Activated CD4-positive, alpha-beta T cell treated with anti-CD3 and anti-CD28 coated beads for 36 hours (primary cell): ENCODE data around the gene CHST11. TPM values are rescaled to one million over a fixed set of nuclear protein-coding genes. Genes with fewer than 3 reads are reported as not detected.
A peak's percentile ranks its signal among the peaks of the same experiment; 100 is the strongest.

Experiments
- ATAC-seq: fragments of 200-7000 bp; cut with Tn5 transposase; one replicate; pipeline ENCODE4 v1.10.0; 2021; ENCODE audit warnings: mild to moderate bottlenecking, moderate library complexity
- CTCF ChIA-PET: fragments of 350-600 bp; sonication (Branson Sonifier 250); formaldehyde crosslinking; loops from one replicate; lab custom pipeline; 2021; ENCODE audit warnings: antibody characterized with exemption; lab: Charles Lee
- POLR2A ChIA-PET: fragments of 350-600 bp; sonication (Branson Sonifier 250); formaldehyde crosslinking; loops from one replicate; lab custom pipeline; 2021; ENCODE audit warnings: antibody characterized with exemption, inconsistent platforms; lab: Charles Lee
- DNase-seq: peaks from one replicate; pipeline ENCODE4 v3.0.0-alpha.2; 2020
- H3K27ac Mint-ChIP-seq: one replicate; pipeline ENCODE4 v1.8.0; 2021; ENCODE audit warnings: mixed read lengths
- H3K27me3 Mint-ChIP-seq: one replicate; pipeline ENCODE4 v1.8.0; 2021; ENCODE audit warnings: mixed read lengths
- H3K36me3 Mint-ChIP-seq: one replicate; pipeline ENCODE4 v1.8.0; 2021; ENCODE audit warnings: low read depth, mixed read lengths
- H3K4me1 Mint-ChIP-seq: one replicate; pipeline ENCODE4 v1.8.0; 2021; ENCODE audit warnings: mixed read lengths
- H3K4me3 Mint-ChIP-seq: one replicate; pipeline ENCODE4 v1.8.0; 2021; ENCODE audit warnings: mild to moderate bottlenecking, moderate library complexity, mixed read lengths
- H3K9me3 Mint-ChIP-seq: one replicate; pipeline ENCODE4 v1.8.0; 2021; ENCODE audit warnings: low read depth, mixed read lengths
- intact Hi-C, 2 experiments: fragments of 100-400 bp; cut with DNase I in 1 of 2; cut with micrococcal nuclease in 1 of 2; formaldehyde crosslinking; loops; one replicate each; pipeline versions ENCODE4 v1.14.2 to v1.15.1; 2022 to 2024; cut with DNase I, micrococcal nuclease
- total RNA-seq, 2 experiments: library from RNA; stranded (reverse); gene quantifications; one replicate each; pipeline ENCODE4 v1.2.3, GENCODE V29; 2021

CHST11 gene
- total RNA-seq, 2 experiments from 2014 or later = 33.3 to 33.6 TPM

DNA sequence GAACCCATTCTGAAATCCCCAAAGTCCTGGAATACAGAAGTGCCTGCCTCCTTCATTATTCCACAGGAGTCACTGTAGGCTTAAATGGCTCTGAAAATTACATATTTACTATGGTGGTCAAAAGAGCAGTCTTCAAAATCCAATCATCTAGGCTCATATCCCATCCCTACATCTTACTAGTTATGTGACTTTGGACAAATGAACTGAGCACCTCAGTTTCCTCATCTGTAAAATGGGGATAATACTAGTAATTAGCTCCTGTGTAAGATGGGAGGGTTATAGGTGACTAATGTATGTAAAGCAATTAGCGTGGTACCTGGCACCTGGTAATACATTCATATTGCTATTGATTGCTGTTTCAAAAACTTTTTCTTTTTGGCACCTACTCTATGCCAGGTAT, 243.6 kb downstream of the CHST11 start:
- CTCF ChIA-PET = interaction anchor here (1.0 to 2.6 kb wide), 2 partner anchors 10 to 319 kb away, joined by 3 to 9 read pairs; no protein-coding TSS in a partner anchor
- Mint-ChIP-seq H3K36me3 (peaks cover 9% of the 10 kb centered on the region), H3K27ac (no peak overlapping the region), H3K4me3 (no peak overlapping the region), H3K9me3 (no peaks in the 10 kb centered on the region), H3K4me1 (peaks cover 46% of the 10 kb centered on the region), H3K27me3 (no peaks in the 10 kb centered on the region)
- ATAC-seq (no peak), DNase-seq (no peak)
- intact Hi-C loops = no loop called here
- POLR2A ChIA-PET = interaction anchor here (0.5 kb wide), 1 partner anchor 241 kb away, joined by 12 read pairs; no protein-coding TSS in a partner anchor

DNA sequence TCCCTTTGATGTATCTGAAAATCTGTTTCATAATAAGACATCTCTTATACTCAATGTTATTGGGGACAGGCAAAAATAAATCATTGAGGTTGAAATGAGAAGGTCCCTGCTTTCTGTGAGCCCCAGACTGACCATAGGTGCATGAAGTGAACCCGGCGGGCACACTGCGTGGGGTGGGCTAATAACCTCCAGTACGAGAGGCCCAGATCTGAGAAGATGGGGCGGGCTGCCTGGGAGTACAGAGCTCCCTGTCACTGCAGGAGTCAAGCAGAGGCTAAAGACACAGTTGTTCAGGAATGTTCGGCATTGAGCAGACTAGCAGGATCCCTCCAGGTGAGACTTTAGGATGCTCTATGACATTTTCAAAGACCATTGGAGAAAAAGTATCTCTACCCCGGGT, 244.6 kb downstream of the CHST11 start:
- H3K27me3 Mint-ChIP-seq = no peaks in the 10 kb centered on the region
- CTCF ChIA-PET = no interaction called here
- POLR2A ChIA-PET = no interaction called here
- intact Hi-C loops = no loop called here
- H3K4me1 Mint-ChIP-seq = peaks cover 38% of the 10 kb centered on the region
- DNase-seq (no peak), ATAC-seq (no peak)
- H3K4me3 Mint-ChIP-seq = no peak overlapping the region
- H3K27ac Mint-ChIP-seq = no peak overlapping the region
- no peaks in the 10 kb centered on the region for H3K9me3 Mint-ChIP-seq
- H3K36me3 Mint-ChIP-seq = peaks cover 5% of the 10 kb centered on the region

DNA sequence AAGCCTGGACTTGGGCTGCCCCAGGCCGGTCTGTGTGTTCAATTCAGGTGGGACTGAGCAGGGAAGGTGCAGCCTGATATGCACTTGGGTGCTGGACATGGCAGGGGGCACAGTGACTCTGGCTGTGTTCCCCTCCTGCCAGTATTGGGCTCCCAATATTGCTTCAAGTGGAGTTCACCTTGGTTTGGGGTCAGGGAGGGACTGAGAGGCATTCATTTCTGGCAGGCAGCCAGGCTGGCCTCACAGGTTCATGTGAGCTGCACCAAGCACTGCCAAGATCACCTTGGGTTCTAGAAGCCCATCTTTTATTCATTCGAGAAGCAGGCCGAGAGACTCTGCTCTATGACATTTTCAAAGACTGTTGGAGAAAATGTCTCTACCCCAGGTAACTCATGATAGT, 245.0 kb downstream of the CHST11 start:
- CTCF ChIA-PET = interaction anchor here (1.2 kb wide), 1 partner anchor 9 kb away, joined by 3 read pairs; no protein-coding TSS in a partner anchor
- POLR2A ChIA-PET = no interaction called here
- H3K36me3 Mint-ChIP-seq = peaks cover 5% of the 10 kb centered on the region
- no peaks in the 10 kb centered on the region for H3K27me3 Mint-ChIP-seq
- H3K4me3 Mint-ChIP-seq = no peak overlapping the region
- ATAC-seq (no peak), DNase-seq (no peak)
- intact Hi-C loops = no loop called here
- H3K4me1 Mint-ChIP-seq = peaks cover 40% of the 10 kb centered on the region
- H3K27ac Mint-ChIP-seq = no peak overlapping the region
- no peaks in the 10 kb centered on the region for H3K9me3 Mint-ChIP-seq

DNA sequence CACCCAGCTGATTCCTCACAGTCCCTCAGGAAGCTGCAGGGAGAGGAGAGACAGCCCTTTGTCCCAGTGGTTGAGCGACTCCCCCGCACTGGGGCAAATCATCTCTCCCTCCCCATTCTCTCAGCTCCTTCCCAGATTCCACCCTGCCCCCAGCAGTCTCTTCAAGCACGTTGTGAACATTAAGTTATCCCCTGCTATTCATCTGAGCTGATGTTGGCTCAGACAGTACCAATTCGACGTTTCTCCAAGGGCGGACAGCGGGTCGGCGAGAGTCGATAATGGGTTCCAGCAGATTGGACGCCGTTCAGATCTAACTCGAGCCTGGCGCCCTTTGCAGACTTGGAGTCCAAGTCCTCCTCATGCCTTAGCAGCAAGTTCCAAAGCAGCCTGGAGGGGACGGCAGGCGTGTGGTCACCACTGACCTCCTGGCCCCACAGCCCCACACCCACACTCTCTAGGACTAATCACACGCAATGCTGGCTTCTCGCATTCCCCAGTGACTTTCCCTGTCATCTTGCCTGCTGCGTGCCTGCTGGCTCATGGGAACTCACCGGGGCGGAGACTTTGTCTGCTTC, 245.9 kb downstream of the CHST11 start:
- ChIA-PET CTCF (interaction anchor here (1.2 kb wide), 1 partner anchor 8 kb away, joined by 3 read pairs; no protein-coding TSS in a partner anchor), POLR2A (no interaction called here)
- DNase-seq (no peak), ATAC-seq (no peak)
- Mint-ChIP-seq H3K9me3 (no peaks in the 10 kb centered on the region), H3K36me3 (peaks cover 3% of the 10 kb centered on the region), H3K27me3 (no peaks in the 10 kb centered on the region), H3K4me1 (peaks cover 42% of the 10 kb centered on the region), H3K27ac (no peak overlapping the region), H3K4me3 (no peak overlapping the region)
- intact Hi-C loops = no loop called here

DNA sequence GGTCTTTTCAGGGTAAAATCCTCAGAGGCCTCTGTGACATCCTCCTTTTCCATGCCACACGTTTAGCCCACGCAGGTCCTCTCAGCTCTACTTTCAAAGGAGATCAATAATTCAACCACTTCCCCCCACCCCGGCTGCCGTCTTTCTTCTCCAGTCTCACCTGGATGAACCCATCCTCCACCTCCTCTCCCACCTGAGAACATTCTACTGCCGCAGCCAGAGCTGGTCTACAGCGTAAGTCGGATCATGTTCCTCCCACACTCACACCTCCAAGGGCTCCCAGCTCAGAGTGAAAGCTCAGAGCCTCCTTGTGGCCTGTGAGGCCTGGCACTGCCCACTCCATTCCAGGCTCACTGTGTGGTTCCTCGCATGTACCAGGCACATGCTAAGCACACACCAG, 246.6 kb downstream of the CHST11 start:
- ChIA-PET CTCF (no interaction called here), POLR2A (no interaction called here)
- no peaks in the 10 kb centered on the region for H3K27me3 Mint-ChIP-seq
- no peak overlapping the region for H3K27ac Mint-ChIP-seq
- intact Hi-C loops = no loop called here
- no peak overlapping the region for H3K4me3 Mint-ChIP-seq
- H3K36me3 Mint-ChIP-seq = peaks cover 3% of the 10 kb centered on the region
- DNase-seq (no peak), ATAC-seq (no peak)
- peaks cover 41% of the 10 kb centered on the region for H3K4me1 Mint-ChIP-seq
- H3K9me3 Mint-ChIP-seq = no peaks in the 10 kb centered on the region

DNA sequence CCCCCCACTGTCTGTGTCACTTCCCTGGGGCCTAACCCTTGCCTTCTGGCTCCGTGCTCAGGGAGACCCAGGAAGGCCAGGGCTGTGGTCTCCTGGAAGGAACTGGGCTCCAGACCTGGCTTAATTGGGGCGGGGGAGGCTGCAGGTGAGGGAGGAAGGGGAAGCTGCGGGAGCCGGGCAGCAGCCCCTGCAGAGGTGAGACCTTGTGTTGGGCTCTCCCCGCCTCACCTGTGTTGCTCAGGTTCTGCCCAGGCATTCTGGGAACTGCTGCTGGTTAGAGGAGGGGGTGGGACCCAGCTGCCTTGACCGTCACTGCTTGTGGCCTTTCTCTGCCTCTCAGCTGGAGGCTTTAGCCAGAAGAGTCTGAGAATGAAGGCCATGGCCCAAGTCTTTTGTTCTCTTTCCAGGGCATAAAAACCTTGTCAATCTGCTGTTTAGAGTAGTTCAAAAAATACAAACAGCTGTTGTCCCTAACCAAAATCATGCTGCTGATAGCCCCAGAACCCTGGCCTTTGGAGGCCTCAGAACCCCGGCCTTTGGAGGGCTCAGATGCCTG, 247.6 kb downstream of the CHST11 start:
- Mint-ChIP-seq H3K4me3 (no peak overlapping the region), H3K27ac (no peak overlapping the region), H3K27me3 (no peaks in the 10 kb centered on the region), H3K36me3 (peaks cover 3% of the 10 kb centered on the region), H3K4me1 (peaks cover 45% of the 10 kb centered on the region), H3K9me3 (no peaks in the 10 kb centered on the region)
- DNase-seq (no peak), ATAC-seq (no peak)
- CTCF ChIA-PET = no interaction called here
- POLR2A ChIA-PET = no interaction called here
- intact Hi-C loops = no loop called here

DNA sequence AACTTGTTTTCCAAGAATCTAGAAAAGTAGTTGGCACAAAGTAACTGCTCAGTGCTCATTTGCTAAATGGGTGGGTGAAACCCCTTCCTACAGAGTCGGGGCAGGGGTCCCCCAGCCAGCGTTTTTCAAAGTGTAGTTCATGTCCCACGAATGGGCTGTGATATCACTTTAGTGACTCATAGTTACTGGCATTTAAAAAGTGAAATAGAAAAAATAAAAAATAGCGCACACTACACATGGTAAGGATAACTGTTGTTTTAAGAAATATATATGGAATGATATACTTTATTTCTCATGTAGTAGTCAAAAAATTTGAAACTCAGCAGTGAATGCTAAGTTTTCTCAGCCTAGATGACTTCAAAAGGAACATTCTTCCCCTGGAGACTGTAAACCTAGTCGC, 250.4 kb downstream of the CHST11 start:
- ATAC-seq (peak; percentile 37), DNase-seq (no peak)
- CTCF ChIA-PET = no interaction called here
- Mint-ChIP-seq H3K4me3 (no peak overlapping the region), H3K36me3 (peaks cover 3% of the 10 kb centered on the region), H3K9me3 (no peaks in the 10 kb centered on the region), H3K27ac (peak overlapping the region; percentile 30), H3K27me3 (no peaks in the 10 kb centered on the region), H3K4me1 (peaks cover 45% of the 10 kb centered on the region)
- intact Hi-C loops = no loop called here
- POLR2A ChIA-PET = no interaction called here

DNA sequence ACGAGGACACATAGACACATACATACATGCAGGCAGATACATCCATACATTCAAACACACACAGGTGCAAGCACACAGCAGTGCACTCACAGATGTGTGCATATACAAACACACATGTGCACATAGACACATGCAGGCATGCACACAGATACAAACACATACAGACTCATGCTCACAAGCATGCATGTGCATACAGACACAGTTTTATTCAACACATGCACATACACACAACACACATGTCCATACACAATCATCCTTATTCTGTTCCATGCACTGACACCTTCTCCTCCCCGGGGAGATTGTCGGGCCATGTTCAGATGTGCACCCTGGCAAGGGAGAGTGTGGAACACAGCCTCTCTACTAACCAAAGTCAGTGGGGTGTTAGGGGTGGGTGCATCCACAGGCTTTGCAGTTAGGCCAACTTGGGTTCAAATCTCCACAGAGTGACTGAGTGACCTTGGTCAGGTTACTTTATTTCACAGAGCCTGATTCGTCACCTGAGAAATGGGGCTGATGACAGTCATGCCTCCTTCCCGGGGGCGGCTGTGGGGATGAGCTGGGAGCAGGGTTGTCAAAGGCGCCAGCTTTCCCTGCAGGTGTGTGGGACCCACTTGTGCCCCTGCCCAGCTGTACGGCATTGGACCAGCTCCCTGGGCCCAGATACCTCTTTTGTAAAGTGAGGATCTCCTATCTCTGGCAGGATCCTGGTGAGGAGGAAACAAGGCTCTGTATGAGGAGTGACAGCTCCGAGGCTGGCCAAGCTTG, 251.2 kb downstream of the CHST11 start:
- CTCF ChIA-PET = no interaction called here

DNA sequence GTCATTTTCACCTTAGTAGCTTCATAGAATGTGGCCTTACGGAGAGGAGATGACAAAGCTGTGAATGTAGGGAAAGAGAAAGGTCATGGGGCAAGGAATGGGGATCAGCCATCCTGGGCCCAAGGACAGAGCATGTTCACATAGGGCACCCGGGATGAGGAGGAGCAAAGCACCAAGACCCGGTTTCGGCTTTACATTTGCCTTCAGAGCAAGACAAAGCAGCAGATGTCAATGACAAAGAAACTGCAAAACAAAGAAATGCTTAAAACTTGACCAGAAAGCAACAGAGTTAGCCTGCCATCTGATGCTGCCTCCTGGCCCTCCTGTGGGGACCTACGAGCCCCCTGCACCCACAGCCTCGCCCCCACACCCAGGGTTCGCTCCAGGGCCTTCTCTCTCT, 252.1 kb downstream of the CHST11 start:
- no peak for ATAC-seq
- H3K36me3 Mint-ChIP-seq = no peaks in the 10 kb centered on the region
- intact Hi-C loops = no loop called here
- peaks cover 39% of the 10 kb centered on the region for H3K4me1 Mint-ChIP-seq
- DNase-seq = no peak
- H3K9me3 Mint-ChIP-seq = no peaks in the 10 kb centered on the region
- H3K27ac Mint-ChIP-seq = no peak overlapping the region
- ChIA-PET POLR2A (no interaction called here), CTCF (no interaction called here)
- H3K4me3 Mint-ChIP-seq = no peak overlapping the region
- H3K27me3 Mint-ChIP-seq = no peaks in the 10 kb centered on the region

More for the DNA sequence above, 251.2 kb downstream of the CHST11 start:
- Mint-ChIP-seq H3K4me3 (no peak overlapping the region), H3K27ac (peak overlapping the region; percentile 12), H3K27me3 (no peaks in the 10 kb centered on the region), H3K36me3 (no peaks in the 10 kb centered on the region), H3K4me1 (peaks cover 44% of the 10 kb centered on the region), H3K9me3 (no peaks in the 10 kb centered on the region)
- no peak for ATAC-seq
- intact Hi-C loops = no loop called here
- DNase-seq = no peak
- POLR2A ChIA-PET = no interaction called here

DNA sequence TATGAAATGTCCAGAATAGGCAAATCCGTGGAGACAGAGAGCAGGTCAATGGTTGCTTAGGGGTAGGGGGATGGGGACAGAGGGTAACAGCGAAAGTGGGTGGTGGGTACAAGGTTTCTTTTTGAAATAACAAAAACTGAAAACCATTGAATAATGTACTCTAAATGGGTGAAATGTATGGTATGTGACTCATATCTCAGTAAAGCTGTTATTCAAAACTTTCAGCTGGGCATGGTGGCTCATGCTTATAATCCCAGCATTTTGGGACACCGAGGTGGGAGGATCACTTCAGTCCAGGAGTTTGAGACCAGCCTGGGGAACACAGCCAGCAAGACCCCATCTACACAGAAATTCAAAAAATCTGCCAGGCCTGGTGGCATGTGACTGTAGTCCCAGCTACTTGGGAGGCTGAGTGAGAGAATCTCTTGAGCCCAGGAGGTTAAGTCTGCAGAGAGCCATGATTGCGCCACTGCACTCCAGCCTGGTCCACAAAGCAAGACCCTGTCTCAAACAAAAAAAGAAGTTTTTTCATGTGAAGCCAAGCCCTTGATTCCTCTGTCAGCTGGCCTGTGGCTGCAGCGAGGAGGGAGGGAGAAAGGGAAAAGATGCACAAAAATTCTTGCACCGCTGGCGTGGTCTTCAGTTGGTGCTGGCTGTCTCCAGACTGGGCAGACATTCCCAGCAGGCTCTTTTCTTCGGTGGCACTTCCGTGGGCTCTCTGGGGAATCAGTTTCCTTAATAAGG, 253.1 kb downstream of the CHST11 start:
- Mint-ChIP-seq H3K4me1 (peaks cover 39% of the 10 kb centered on the region), H3K27ac (no peak overlapping the region), H3K36me3 (no peaks in the 10 kb centered on the region), H3K9me3 (no peaks in the 10 kb centered on the region), H3K4me3 (no peak overlapping the region), H3K27me3 (no peaks in the 10 kb centered on the region)
- CTCF ChIA-PET = interaction anchor here (0.6 to 1.7 kb wide), 6 partner anchors 8 to 992 kb away, joined by 3 to 7 read pairs (median 3); no protein-coding TSS in a partner anchor
- ATAC-seq (peak; percentile 48), DNase-seq (no peak)
- intact Hi-C loops = no loop called here
- POLR2A ChIA-PET = no interaction called here

DNA sequence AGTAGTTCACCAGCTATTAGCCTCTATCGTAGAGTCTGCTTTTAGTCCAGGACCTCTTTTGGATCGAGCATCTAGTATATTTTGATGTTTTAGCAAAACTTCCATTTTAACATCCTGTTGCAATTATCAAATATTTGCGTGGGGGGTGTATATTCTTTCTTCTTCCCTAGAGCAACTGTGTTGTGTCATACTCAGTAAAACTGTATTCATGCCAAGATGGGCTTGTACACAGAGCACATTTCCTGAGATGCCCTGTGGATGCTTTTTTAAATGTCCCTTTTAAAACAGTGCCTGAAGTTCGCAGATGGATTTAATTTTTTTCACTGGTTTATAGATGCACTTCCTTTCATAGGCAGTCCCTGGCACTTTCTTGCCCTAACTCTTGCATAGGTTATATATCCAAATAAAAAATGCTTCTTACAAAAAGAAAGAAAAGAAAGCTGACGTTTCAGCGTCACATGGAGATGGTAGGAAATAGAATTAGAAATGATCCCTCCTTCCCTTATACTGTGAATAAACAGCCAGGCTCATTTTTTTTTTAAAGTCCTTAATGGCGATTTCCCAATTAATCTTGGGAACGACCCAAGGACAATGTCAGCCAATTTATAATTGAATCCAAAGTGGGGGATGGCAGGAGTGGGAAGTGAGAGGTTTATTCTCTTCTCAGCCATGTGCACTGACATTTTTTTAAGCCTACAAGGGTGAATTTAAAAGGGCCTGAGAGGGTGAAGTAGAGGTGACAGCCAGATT, 254.4 kb downstream of the CHST11 start:
- Mint-ChIP-seq H3K27me3 (no peaks in the 10 kb centered on the region), H3K4me1 (peaks cover 41% of the 10 kb centered on the region), H3K27ac (peak overlapping the region; percentile 32), H3K9me3 (no peaks in the 10 kb centered on the region), H3K4me3 (no peak overlapping the region), H3K36me3 (no peaks in the 10 kb centered on the region)
- no peak for ATAC-seq
- intact Hi-C loops = no loop called here
- no peak for DNase-seq
- POLR2A ChIA-PET = no interaction called here
- CTCF ChIA-PET = interaction anchor here (0.6 to 1.7 kb wide), 8 partner anchors 9 to 993 kb away, joined by 3 to 7 read pairs (median 3); no protein-coding TSS in a partner anchor
